Stimulated activated CD4-positive, alpha-beta T cell treated with anti-CD3 and anti-CD28 coated beads, Interleukin-4, amount 100 ng/mL, for 4 hours (primary cell): ENCODE results near the gene SLCO1A2.

ENCODE experiments used
- DNase-seq, 2 experiments: peaks; one replicate each; pipeline ENCODE4 v3.0.0-alpha.2; 2020

SLCO1A2 gene

GRCh38 chr12:21328578-21328977 lies 6.1 kb downstream of the SLCO1A2 start:
- DNase-seq = no peak

GRCh38 chr12:21324551-21324950 lies 10.2 kb downstream of the SLCO1A2 start:
- no peak for DNase-seq

- no peak for DNase-seq
Observed at GRCh38 chr12:21323736-21324135, 11.0 kb downstream of the SLCO1A2 start.

GRCh38 chr12:21308785-21309184 lies 25.9 kb downstream of the SLCO1A2 start:
- DNase-seq = no peak

GRCh38 chr12:21305661-21306060 lies 29.1 kb downstream of the SLCO1A2 start:
- DNase-seq = no peak

- DNase-seq = no peak
Observed at GRCh38 chr12:21300632-21301031, 34.1 kb downstream of the SLCO1A2 start.

GRCh38 chr12:21296751-21297406 lies 37.8 kb downstream of the SLCO1A2 start:
- DNase-seq = no peak

- no peak for DNase-seq
Observed at GRCh38 chr12:21296348-21296747, 38.4 kb downstream of the SLCO1A2 start.

- DNase-seq = no peak
Observed at GRCh38 chr12:21294176-21294575, 40.5 kb downstream of the SLCO1A2 start.

- no peak for DNase-seq
Observed at GRCh38 chr12:21292111-21292510, 42.6 kb downstream of the SLCO1A2 start.

- DNase-seq = no peak
Observed at GRCh38 chr12:21289698-21290097, 45.0 kb downstream of the SLCO1A2 start.

- no peak for DNase-seq
Observed at GRCh38 chr12:21276826-21277225, 57.9 kb downstream of the SLCO1A2 start.

GRCh38 chr12:21265932-21266331 lies 68.8 kb downstream of the SLCO1A2 start:
- no peak for DNase-seq

- DNase-seq = no peak
Observed at GRCh38 chr12:21264232-21264631, 70.5 kb downstream of the SLCO1A2 start.

GRCh38 chr12:21257172-21257571 lies 77.5 kb downstream of the SLCO1A2 start:
- no peak for DNase-seq

GRCh38 chr12:21252070-21252469 lies 82.6 kb downstream of the SLCO1A2 start:
- no peak for DNase-seq

GRCh38 chr12:21248679-21249078 lies 86.0 kb downstream of the SLCO1A2 start:
- no peak for DNase-seq

GRCh38 chr12:21239866-21240265 lies 94.9 kb downstream of the SLCO1A2 start:
- DNase-seq = no peak

- DNase-seq = no peak
Observed at GRCh38 chr12:21234395-21234794, 100.3 kb downstream of the SLCO1A2 start.

GRCh38 chr12:21223930-21224329 lies 110.8 kb downstream of the SLCO1A2 start:
- DNase-seq = no peak

- DNase-seq = no peak
Observed at GRCh38 chr12:21221778-21222177, 112.9 kb downstream of the SLCO1A2 start.

- DNase-seq = no peak
Observed at GRCh38 chr12:21221072-21221471, 113.6 kb downstream of the SLCO1A2 start.

GRCh38 chr12:21220266-21220665 lies 114.5 kb downstream of the SLCO1A2 start:
- DNase-seq = no peak

GRCh38 chr12:21219206-21219605 lies 115.5 kb downstream of the SLCO1A2 start:
- no peak for DNase-seq
